HG02885 (cell line): ENCODE measurements around the gene ODC1.
"Not testable (repeated sequence)": the region's sequence is repeated elsewhere in the genome, so short reads cannot be mapped to it uniquely, and the experiment has no call there.

Experiments used
- ATAC-seq: cut with Tn5 transposase; IDR thresholded peaks from one replicate; pipeline ENCODE4 v1.9.1; 2021; ENCODE audit warnings: mild to moderate bottlenecking; ENCODE audit not compliant: unreplicated experiment, poor library complexity

ODC1 gene

DNA sequence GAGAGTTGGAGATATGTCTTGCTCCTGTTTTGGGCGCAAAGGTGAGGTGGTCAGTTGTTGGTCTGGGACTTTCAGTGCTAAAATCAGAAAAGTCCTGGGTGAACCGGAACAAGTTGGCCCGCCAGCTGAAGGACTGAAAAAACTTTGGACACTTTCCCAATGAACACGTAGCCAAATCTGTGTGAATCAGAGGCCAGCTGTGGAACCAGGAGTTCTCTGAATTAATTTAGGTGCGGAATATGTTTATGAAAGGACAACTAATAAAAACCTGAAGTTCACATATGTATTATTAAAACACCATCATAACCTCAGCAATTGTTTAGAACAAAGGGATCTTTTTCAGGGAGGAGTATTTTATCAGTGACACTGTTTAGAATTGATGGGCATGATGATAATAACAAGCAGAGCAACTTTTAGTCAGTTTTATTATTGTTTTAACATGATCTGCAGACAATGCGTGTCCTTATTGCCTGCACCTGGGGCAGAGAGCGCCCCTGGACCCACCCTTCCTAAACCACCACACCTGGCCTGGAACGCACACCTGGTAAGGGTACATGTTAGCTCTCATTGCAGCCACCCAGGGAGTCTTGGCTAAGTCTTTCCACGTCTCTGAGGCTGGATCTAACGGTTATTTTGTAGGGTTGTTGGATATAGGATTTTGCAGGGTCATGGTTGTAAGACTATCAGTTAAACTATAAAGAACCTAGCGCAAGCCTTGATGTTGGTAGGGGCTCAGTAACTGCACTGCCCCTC, 9.9 kb upstream of the ODC1 start:
- ATAC-seq: no peak

DNA sequence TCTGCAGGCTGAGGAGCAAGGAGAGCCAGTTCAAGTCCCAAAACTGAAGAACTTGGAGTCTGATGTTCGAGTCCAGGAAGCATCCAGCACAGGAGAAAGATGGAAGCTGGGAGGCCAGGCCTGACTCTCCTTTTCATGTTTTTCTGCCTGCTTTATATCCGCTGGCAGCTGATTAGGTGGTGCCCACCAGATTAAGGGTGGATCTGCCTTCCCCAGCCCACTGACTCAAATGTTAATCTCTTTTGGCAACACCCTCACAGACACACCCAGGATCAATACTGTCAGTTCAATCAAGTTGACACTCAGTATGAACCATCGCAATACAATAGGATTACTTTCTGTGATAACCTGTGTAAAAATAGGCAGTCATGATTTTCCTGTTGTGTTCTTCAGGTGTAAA, 9.1 kb upstream of the ODC1 start:
- not testable (repeated sequence) for ATAC-seq

DNA sequence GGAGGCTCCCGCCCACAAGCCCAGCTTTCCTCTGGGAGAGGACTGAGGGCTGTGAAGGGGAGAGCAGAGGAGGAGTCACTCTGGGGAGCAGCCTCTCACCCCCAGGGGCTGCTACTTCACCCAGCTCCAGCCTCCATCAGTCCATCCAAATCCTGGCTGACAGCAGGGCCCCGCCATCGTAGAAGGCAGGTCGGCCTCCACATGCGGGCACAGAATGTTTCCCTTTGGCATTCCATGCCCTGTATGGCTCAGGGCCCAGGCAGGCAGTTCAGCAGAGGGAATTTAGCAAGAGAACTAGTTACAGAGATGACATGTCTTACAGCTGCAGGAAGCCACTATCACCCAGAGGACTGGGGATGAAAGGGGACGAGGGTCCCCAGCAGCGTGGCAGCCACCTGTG, 6.4 kb upstream of the ODC1 start:
- ATAC-seq: no peak

DNA sequence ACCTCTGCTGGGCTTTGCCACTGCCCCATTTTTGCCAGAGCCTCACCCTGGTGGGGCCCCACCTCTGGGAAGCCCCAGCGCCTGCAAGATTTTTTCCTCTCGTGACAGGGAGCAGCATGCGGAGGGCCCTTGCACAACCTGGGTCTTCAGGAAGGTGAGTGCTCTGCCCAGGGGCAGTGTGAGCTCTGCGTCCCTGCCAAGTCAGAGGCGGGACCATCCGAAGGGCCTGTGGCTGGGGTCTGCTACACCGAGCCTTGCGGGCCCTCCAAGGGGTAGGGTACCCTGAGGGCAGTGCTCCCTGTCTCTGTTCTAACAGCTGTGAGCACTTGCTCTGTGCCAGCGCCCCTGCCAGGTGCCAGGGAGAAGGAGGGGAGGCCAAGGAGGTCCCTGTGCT, 5.8 kb upstream of the ODC1 start:
- no peak for ATAC-seq

DNA sequence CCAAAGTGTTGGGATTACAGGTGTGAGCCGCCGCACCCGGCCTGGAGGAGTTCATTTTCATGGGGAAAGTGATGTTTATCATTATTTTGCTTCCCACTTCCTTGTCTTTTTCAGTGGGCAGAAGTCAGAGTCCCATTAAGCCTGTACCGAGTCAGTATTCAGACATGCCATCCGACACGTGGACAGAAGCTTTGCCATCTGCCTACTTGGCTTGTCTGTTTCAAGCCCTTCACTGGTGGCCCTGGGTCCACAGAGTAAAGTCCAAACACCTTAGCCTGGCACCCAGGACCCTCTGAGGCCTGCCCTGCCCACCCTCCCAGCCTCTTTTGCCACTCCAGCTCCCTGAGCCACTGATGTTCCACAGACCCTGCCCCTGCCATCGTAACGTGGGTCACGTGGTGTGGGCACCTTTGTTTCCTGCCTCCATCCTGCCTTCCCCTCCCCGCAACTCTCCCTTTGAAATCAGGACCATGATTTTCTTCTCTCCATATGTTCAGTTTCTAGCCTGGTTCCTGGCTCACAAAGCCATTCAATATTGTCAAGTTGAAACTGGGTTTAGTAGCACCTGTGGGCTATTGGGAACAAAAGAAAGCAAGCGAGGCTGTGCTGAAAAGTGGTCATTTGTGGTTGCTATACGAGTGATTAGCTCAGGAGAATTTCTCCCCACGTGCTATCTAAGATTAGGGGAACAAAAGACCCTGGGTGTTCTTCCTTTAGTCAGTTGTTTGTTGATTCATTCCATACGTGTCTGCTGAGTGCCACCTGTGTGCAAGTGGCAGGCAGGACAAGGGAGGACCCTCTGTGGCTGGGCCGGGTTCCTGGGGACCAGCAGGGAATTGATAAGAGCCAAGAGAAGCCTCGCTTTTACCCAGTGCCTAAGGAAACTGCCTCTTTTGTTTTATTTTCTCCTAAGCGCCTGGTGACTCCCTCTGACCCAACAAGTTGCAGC, 5.1 kb upstream of the ODC1 start:
- ATAC-seq: no peak

DNA sequence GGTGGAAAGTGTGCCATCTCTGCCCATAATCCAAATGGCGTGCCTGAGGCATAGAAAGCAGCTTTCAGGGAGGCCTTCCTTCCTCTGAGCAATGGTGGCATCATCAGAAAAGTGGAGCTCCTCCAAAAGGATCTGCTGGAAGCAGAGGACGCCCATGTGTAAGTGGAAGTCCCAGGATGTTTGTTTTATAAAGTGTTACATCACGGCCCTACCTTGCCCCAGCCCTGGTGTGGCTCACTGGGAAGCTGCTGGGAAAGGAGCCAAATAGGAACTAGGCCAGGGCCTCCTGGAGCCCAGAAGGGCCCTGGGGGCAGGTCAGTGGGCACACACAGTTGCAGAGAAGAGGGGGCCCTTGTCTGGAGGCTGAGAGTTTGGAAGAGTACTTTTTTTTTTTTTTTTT, 4.2 kb upstream of the ODC1 start:
- ATAC-seq: no peak

DNA sequence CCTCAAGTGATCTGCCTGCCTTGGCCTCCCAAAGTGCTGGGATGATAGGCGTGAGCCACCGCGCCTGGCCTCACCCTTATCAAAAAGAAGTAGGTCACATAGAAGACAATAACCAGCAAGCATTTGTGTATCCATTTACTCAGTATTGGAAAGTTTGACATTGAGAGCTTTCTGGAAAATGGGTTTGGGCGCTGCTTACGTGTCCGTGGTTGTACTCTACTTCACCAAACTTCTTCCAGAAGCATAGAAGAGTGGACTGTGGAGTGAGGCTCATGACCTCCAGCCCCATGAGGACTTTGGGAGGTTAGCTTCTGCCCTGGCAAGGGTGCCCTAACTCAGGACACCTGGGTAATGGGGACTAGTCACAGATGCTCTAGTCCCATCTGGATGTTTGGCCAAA, 3.7 kb upstream of the ODC1 start:
- no peak for ATAC-seq

DNA sequence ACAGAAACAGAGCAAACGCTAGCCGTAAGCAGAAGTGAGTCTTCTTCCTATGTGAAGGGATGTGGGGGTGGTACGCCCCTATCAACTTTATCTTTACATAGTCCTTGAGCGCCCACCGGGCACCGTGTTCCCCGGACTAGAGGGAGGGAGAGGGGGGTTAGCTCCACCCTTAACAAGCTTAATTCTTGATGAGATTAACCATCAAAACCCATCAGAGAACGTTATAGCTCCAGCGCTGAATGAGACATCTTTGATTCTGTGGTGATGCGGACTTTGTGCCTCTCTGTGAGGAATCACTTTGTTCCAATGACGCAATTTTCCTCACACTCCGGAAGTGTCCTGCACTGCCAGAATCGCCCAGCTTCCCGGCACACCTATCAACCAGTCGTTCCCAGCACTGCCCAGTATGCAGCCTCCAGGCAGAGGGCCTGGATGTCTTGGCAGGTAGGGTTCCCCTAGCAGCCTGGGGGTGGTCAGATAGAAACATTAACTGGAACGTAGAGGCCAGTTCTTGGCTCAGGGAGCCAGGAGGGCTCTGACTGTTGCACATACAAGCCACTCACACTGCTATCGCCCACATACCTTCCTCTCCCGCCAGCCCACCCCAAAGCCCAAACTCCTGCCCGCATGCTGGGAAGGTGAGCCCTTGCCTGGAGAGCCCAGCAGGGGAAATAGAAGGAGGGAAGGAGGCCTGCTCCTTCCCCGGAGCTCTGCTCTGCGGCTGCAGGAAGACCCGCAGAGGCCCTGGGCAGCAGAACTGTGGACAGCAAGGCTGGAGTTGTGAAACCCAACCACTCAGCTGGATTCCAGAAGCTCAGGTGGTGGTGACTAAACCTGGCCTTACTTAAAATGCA, 1.9 kb upstream of the ODC1 start:
- no peak for ATAC-seq

DNA sequence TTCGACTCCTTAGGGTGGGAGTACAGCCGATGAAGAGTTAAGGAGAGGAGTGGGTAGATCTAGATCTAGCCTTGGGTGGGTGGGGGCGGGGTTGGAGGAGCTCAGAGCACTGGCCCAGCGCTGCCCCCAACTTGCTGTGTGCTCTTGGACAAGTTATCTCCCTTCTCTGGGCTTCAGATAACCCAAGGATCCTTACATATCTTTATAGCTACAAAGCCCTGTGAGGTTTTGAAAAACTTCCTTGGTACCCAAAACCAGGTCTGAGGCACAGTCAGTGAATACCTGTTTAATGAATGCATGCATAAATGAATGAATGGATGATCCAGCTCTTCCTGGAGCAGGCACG, 1.3 kb upstream of the ODC1 start:
- no peak for ATAC-seq

DNA sequence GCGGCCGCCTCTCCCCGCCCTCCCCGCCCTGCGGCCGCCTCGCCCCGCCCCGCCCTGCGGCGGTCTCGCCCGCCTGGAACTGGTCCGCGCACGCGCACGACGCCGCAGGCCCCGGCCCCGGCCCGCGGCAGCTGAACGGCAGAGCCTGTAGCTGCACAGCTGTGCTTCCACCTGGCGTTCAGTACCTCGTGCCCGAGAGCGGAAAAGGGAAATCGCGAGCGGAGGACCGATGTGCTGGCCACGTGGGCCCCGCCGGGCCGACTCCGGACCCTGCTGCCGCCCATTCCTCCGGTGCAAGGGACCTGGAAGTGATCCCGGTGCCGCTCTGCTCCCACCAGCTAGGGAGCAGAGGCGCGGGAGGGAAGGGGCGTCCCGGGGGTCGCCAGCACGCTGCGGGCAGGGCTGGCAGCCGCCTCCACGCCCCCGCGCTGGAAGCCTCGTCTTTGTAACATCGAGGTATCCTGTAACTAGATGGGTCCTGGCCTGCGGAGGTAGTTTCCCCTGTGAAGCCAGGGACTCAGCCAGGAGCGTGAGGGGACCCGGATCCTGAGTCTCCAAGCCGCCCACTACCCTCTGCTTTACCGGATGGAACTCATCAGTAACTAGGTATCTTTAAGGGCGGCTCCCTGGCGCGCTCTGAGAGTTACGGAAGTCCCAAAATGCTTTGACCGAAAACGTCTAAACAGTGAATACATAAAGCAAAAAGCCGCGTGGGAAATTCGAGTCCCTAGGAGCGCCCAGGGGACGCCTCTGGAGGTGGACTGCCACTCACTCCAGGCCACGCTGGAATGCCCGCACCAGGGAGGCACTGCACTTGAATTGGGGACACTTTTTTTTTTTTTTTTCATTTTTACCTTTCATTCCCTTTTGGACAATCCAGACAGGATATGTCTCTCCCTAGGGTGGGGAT, 704 bp upstream of the ODC1 start:
- ATAC-seq: peak; percentile 63

DNA sequence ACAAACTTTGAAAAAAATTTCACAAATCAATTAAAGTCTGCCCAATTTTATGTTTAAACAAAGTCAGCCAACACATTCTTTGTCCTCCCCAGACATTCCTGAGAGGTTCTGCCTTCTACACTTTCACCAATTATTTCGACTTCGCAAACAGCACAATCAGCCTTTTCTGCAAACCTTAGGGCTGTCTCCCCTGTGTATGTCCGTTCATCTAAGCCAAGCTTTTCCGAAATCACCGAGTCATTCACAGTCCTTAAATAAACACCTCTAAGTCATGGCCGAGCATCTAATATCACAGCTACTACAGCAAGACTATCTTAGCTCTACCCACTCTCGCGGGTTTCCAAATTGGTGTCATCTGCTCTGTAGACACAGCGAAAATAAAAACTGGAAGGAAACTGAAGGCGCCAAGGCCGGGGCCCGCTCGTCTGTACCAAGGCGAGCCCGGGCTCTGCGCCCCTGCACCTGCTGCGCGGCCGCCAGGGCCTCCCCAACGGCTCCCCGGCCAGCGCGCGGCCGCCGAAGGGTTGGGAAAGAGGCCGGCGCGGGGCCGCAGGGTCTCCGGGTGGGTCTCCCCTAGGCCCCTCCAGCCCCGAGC, 730 bp downstream of the ODC1 start:
- peak; percentile 24 for ATAC-seq

DNA sequence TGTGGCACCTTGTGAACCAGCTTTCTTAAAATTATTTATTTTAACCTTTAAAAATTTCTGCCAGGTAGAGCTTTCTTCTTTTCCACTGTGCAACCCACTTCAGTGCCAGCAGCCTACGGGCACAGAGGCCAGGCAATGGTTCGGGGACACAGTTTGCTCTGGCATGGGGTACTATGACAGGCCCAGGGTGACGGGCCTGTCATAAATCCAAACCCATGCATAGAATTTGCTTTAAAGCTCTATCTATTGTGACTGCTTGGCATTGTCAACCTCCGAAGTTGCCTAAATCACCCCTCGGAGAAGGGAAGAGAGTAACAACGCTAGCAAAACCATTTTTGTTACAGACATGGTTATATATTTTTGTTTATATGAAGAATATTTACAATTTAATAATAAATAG, 1.5 kb downstream of the ODC1 start:
- no peak for ATAC-seq

DNA sequence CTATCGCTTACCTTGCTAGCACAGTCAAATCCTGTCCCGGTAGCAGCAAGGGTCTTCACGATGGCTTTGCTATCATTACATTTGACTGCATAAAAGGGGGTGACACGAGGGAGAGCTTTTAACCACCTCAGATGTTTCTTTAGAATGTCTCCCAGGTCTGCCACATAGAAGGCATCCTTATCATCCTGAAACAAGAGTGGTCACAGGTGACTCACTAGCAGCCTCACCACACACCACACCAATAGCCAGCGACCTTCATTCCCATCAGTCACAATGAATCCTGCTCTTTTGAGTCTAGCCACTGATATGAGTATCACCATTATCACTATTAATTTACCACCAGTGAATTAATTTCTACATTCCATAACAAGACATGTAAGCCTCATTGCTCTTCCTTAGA, 3.7 kb downstream of the ODC1 start:
- no peak for ATAC-seq

DNA sequence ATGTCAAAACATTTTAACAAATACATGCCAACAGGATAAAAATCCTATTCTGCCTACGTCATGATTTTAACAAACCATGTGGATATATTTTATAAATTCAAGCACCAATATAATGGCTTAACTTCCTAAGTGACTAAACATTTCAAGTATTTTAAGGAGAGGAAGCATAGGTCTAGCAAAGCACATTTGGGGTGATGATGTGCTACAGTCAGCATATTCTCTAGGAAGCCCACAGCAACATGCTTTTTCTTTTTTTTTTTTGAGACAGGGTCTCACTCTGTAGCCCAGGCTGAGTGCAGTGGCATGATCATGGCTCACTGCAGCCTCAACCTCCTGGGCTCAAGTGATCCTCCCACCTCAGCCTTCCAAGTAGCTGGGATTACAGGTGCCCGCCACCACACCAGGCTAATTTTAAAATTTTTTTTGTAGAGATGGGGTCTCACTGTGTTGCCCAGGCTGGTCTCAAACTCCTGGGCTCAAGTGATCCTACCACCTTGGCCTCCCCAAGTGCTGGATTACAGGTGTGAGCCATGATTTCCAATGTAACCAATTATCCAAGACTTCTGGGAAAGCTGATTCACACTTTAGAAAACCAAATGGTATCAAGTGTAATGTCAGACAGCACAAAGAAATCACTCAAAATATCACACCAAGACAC, 5.5 kb downstream of the ODC1 start:
- not testable (repeated sequence) for ATAC-seq

DNA sequence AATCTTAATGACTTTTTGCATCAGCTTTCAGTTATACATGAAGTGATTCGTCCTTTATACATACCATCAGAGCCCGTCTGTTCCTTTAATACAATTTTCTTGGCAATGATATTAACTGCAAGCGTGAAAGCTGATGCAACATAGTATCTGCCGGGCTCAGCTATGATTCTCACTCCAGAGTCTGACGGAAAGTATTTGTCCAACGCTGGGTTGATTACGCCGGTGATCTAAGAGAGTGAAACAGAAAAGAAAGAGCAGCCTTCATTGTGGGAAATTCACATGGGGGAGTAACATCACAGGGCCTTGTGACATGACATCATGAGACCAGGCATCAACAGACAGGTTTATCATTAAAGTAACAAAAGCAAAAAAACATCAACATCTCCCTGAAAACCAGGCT, 6.2 kb downstream of the ODC1 start:
- no peak for ATAC-seq

DNA sequence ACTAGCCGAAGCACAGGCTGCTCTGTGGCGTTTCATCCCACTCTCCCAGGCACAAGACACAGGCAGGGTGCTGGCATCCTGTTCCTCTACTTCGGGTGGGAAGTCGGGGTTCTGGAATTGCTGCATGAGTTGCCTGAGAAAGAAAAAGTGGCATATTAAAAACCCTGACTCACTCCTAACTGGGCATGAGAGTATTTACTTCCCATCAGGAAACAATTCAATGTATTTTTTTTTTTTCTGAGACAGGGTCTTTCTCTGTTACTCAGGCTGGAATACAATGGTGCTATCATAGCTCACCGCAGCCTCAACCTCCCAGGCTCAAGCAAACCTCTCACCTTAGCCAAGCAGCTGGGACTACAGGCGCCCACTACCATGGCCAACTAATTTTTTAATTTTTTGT, 7.4 kb downstream of the ODC1 start:
- ATAC-seq: no peak

DNA sequence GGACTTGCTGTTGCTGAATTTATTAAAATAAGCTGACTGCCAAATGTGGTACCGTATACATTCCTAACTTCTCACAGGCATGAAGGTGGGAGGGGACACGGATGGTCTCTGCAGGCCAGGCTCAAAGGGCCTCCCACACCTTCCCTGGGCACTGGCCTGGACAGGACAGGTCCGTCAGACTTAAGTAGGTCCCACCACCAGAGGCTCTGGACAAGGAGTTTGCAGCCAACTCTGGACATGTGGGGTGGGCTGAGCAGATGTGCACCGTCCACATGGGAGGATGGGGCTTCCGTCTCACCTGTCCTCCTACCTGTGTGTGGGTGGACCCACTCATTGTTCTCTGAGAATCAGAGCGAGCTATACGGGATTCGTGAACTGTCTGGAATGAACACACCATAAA, 8.2 kb downstream of the ODC1 start:
- no peak for ATAC-seq

DNA sequence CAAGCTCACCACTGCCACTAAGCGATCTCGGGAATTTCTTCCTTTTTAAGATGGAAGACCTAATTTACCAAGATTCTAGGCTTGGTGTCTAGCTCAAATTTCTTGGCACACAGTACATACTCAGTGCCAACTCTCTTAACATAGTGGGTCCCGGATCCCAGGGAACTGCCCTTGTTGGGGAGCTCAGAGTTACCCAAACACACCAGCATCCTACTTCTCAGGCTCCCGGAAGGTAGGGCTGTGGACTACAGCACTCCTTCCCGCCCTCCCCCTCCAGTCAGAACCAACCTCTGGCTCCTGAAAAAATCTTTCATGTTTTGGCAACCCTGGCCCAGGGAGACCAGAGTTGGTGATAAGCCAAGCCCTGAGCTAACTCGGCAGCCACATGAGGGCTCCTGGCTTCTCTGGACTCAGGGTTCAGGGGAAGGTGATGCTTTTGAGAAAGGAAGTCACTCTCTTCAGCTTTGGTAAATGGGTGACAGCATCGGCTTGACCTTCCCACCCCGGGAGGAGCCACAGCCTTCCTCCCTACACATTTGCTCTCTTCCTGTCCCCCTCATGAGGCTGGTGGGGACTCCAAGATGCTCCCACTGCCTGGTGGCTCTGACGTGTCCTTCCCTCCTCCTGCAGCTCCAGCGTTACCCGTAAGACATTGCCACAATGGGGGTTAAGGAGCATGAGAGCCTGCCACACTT, 8.8 kb downstream of the ODC1 start:
- no peak for ATAC-seq
